ENCODE data around the gene FRAS1. TPM values are rescaled to one million over a fixed set of nuclear protein-coding genes. Genes with fewer than 3 reads are reported as not detected.

FRAS1 gene
- total and polyA plus RNA-seq, 5 experiments from 2014 or later, result 0.02 to 0.06 TPM; not detected in 3

DNA sequence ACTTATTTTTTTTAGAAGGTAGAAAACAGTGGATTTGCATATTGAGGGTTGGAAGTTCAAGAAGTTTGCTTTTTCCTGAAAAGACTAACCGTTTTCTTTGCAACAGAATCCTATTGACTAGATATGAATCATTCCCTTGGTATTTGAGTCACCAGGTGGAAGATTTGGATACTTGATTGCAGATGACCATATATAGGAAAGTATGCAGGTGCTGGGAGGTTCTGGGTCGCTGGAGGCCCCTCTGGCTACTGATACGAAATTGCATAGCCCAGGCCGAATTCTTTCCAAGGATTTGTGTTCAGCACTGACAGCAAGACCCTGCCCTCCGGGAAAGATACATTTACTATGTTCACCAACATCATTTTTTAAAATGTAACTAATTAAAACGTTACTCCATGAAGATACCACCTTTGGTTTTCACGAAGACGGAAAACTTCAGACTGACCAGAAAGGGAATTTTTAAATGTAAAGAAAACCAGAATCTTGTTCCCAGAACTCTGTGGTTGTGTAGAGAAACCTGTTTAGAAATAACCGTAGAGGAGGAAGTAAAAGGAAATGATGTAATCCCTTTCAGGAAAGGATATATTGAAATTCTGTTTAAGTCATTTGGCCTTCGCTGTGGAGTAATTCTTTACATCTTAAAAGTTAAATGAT lies 495.4 kb downstream of the FRAS1 start:
- DNase-seq (no peak), ATAC-seq (no peak)
- Mint-ChIP-seq H3K4me1 (peaks cover 4 to 10% (median 5%) of the 10 kb centered on the region in 4 donors), H3K4me3 (peak overlapping the region in 2 of 10 donors; percentile 33 to 50), H3K27me3 (peaks cover 21 to 33% (median 29%) of the 10 kb centered on the region in 5 donors), H3K36me3 (no peaks in the 10 kb centered on the region), H3K27ac (no peak overlapping the region), H3K9me3 (peaks cover 0 to 8% (median 0%) of the 10 kb centered on the region in 9 donors)
- POLR2A ChIA-PET, result no interaction called here

DNA sequence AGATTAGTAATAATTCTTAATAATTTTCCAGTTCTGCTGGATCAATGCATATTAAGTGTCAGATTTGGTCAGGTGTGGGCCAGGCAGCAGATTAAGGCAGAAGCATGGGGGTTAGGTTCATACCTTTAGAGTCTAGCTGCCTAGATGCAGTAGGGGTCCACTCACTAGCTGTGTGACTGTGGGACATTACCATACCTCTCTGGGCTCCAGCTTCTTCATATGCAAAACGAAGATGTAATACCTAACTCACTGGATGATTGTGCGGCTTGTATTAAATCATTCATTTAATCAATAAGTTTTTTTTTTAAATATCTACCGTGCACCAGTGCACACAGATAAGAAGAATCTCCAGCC lies 495.9 kb downstream of the FRAS1 start:
- Mint-ChIP-seq H3K27ac (no peak overlapping the region), H3K9me3 (peaks cover 0 to 8% (median 0%) of the 10 kb centered on the region in 9 donors), H3K4me1 (peaks cover 4 to 10% (median 5%) of the 10 kb centered on the region in 4 donors), H3K36me3 (no peaks in the 10 kb centered on the region), H3K4me3 (no peak overlapping the region), H3K27me3 (peaks cover 21 to 33% (median 29%) of the 10 kb centered on the region in 5 donors)
- no peak for ATAC-seq
- DNase-seq, result no peak
- POLR2A ChIA-PET, result no interaction called here

DNA sequence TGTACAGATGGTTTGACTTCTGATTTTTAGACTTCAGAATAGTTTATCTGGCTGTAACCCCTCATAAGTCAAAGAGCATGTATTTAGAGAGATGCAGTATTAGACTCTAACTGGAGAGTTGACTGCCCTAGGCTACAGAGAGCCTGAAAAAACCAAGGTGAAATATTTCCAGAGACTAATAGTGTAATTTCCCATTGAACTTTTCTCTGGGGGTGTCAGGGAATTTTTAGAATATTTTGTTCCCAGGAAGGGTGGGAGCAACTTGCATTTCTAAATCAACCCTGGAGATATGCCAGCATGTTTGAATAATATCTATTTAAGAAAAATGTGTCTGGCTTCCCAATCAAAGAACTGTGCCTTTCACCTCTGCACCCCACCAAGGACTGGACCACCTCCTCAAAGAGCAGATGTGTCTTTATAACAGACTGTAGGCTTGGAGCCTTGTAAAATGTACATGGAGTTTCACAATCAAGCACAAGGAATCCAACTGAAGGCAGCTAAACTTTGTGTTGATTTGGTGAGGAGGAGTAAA lies 496.5 kb downstream of the FRAS1 start:
- H3K36me3 Mint-ChIP-seq, result no peaks in the 10 kb centered on the region
- H3K4me3 Mint-ChIP-seq, result no peak overlapping the region
- H3K27ac Mint-ChIP-seq, result no peak overlapping the region
- H3K9me3 Mint-ChIP-seq, result peaks cover 0 to 8% (median 0%) of the 10 kb centered on the region in 9 donors
- no peak for DNase-seq
- no peak for ATAC-seq
- H3K27me3 Mint-ChIP-seq, result peaks cover 21 to 33% (median 29%) of the 10 kb centered on the region in 5 donors
- H3K4me1 Mint-ChIP-seq, result peaks cover 4 to 10% (median 5%) of the 10 kb centered on the region in 4 donors
- POLR2A ChIA-PET, result no interaction called here

DNA sequence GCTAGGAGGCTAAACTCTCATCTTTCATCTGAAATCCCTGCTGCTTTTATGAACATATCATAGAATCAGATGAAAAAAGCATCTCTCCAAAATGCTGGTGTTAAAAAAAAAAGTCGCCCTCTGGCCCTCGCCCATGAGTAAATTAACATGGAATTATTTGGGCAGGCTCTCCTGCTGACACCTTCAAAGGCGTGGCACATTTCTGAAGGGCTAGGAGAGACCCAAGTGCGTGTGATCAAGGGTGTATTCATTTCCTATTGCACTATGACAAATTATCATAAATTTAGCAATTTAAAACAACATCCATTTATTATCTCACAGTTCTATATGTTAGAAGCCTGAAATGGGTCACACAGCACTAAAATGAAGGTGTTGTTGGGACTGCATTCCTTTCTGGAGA lies 499.5 kb downstream of the FRAS1 start:
- Mint-ChIP-seq H3K4me1 (peaks cover 0 to 5% (median under 1%) of the 10 kb centered on the region in 4 donors), H3K4me3 (no peak overlapping the region), H3K36me3 (no peaks in the 10 kb centered on the region), H3K9me3 (peaks cover 0 to 8% (median 0%) of the 10 kb centered on the region in 9 donors), H3K27me3 (peaks cover 2 to 15% (median 12%) of the 10 kb centered on the region in 5 donors), H3K27ac (no peak overlapping the region)
- no peak for ATAC-seq
- DNase-seq, result no peak
- POLR2A ChIA-PET, result no interaction called here

DNA sequence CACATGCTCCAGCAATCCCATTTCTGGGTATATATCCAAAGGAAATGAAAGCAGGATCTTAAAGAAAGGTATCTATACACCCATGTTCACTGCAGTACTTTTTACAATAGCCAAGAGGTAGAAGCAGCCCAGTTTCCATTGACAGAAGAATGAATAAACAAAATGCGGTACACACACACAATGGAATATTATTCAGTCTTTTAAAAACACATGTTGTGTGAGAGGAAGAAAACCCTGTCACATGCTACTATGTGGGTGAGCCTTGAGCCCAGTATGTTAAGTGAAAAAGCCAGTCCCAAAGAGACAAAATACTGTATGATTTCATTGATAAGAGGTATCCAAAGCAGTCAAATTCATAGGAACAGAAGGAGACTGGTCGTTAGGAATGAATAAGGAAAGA lies 500.7 kb downstream of the FRAS1 start:
- POLR2A ChIA-PET, result no interaction called here
- peaks cover 0 to 11% (median 8%) of the 10 kb centered on the region in 5 donors for H3K27me3 Mint-ChIP-seq
- H3K36me3 Mint-ChIP-seq, result no peaks in the 10 kb centered on the region
- H3K4me1 Mint-ChIP-seq, result no peaks in the 10 kb centered on the region
- H3K9me3 Mint-ChIP-seq, result peaks cover 0 to 8% (median 0%) of the 10 kb centered on the region in 9 donors
- ATAC-seq, result no peak
- no peak overlapping the region for H3K4me3 Mint-ChIP-seq
- no peak overlapping the region for H3K27ac Mint-ChIP-seq
- no peak for DNase-seq

DNA sequence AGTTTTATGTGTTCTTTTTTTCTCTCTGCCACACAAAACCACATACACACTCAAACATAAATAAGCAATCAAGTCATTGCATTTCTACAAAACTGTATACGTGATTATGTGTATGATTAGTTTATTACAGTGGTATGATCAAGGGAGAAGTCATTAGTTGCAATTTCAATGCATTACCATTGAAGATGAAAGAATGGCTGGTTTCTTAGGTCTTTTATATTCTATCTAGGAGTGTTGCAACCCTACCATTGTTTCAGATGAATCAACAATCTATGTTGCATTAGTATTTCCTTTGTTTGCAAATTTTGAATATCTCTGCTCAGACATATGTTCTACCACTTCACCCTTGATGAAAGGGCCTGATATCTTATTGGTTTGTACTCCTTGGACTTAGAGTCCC lies 501.3 kb downstream of the FRAS1 start:
- DNase-seq (no peak), ATAC-seq (no peak)
- Mint-ChIP-seq H3K27ac (no peak overlapping the region), H3K9me3 (peaks cover 0 to 8% (median 0%) of the 10 kb centered on the region in 9 donors), H3K4me1 (no peaks in the 10 kb centered on the region), H3K4me3 (no peak overlapping the region), H3K27me3 (peaks cover 0 to 11% (median 7%) of the 10 kb centered on the region in 5 donors), H3K36me3 (no peaks in the 10 kb centered on the region)
- POLR2A ChIA-PET, result no interaction called here

DNA sequence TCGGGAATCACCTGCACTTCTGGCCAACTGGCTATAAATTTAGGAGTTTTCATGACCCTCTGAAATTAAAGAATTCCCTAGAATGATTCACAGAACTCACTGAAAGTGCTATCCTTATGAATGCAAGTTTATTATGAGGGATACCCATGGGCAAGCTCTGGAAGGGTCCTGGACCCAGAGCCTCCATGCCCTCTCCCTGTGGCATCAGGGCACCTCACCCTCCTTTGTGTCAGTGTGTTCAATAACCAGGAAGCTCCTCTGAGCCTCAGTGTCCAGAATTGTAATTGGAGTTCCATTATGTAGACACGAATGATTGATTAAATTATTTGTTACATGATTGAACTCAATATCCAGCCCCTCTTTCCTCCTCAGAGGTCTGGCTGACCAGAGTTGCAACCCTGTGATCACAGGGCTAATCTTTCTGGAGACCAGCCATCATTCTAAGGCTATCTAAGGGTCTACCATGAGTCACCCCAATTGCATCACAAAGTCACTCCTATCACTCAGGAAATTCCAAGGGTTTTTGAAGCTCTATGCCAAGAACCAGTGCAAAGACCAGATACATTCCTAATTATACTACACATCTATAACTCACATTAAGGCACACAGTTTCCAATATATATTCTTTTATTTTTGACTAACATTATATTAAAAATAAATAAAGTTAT lies 503.3 kb downstream of the FRAS1 start:
- no peak overlapping the region for H3K27ac Mint-ChIP-seq
- DNase-seq (no peak), ATAC-seq (no peak)
- POLR2A ChIA-PET, result no interaction called here
- peaks cover 0 to 8% (median 0%) of the 10 kb centered on the region in 9 donors for H3K9me3 Mint-ChIP-seq
- peaks cover 0 to 10% (median 1%) of the 10 kb centered on the region in 5 donors for H3K27me3 Mint-ChIP-seq
- no peaks in the 10 kb centered on the region for H3K36me3 Mint-ChIP-seq
- H3K4me3 Mint-ChIP-seq, result no peak overlapping the region
- no peaks in the 10 kb centered on the region for H3K4me1 Mint-ChIP-seq

DNA sequence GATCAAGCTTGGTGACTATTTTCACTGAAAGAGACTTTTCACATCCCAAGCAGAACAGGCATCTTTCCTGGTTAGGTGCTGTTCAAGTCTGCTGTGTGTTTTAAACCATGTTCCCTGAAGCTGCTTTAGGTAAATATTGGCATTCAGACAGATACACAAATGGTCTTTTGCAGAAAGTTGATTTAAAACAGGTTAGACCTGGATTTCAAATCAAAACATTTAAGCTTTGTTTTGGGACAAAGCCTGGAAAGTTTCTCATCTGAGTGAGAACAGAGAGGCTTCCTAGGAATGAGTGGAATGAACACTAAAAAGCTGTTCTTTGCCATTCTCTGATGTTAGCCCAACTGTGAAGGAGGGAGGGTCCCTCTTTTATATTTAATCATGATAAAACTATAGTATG lies 504.6 kb downstream of the FRAS1 start:
- no peaks in the 10 kb centered on the region for H3K4me1 Mint-ChIP-seq
- peaks cover 0 to 8% (median 0%) of the 10 kb centered on the region in 9 donors for H3K9me3 Mint-ChIP-seq
- POLR2A ChIA-PET, result no interaction called here
- H3K27ac Mint-ChIP-seq, result no peak overlapping the region
- H3K27me3 Mint-ChIP-seq, result peaks cover 0 to 10% (median 1%) of the 10 kb centered on the region in 5 donors
- no peak overlapping the region for H3K4me3 Mint-ChIP-seq
- H3K36me3 Mint-ChIP-seq, result no peaks in the 10 kb centered on the region
- ATAC-seq (no peak), DNase-seq (no peak)

DNA sequence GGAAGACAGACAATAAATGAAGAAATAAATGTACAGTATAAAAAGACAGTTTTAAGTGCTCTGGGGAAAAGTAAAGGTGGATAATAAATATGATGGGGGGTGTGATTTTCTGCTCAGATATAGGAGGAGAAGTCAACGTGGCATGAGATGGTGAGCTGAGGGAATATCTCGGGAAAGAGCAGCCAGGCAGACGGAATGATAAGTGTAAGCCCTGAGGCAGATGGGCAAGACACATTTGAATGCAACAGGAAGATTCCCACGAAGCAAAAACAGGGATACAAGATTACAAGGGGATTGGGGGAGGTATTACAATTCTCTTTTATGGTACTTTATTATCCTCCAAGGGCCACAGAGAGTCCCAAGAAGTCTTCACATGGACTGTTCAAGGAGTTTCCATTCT lies 505.6 kb downstream of the FRAS1 start:
- POLR2A ChIA-PET, result no interaction called here
- no peaks in the 10 kb centered on the region for H3K4me1 Mint-ChIP-seq
- no peak overlapping the region for H3K4me3 Mint-ChIP-seq

DNA sequence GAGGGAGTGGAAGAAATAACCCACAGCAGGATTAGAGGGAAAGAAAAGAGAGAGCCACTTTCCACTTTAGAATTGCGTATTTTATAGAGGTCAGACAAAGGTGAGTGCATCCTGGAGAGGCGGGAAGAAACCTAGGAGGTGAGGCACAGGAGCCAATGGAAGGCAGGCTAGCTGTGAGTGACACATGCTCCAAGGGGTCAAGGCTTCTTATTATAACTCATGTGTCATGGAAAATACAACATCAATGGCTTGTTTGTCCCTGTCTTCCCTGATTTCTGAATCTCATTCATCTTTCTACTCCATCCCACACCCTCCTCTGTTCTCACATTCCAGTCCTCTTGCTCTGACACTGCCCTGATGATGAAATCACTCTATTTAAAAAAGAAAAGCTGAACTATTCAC lies 508.8 kb downstream of the FRAS1 start:
- Mint-ChIP-seq H3K36me3 (no peaks in the 10 kb centered on the region), H3K9me3 (no peaks in the 10 kb centered on the region), H3K4me3 (no peak overlapping the region), H3K4me1 (no peaks in the 10 kb centered on the region), H3K27me3 (peaks cover 0 to 7% (median 1%) of the 10 kb centered on the region in 5 donors), H3K27ac (no peak overlapping the region)
- ATAC-seq (no peak), DNase-seq (no peak)
- POLR2A ChIA-PET, result interaction anchor here (0.6 kb wide), 1 partner anchor 210 kb away, joined by 4 read pairs; the partner anchor contains the start of gene BMP2K

More for the DNA sequence above, 505.6 kb downstream of the FRAS1 start:
- DNase-seq (no peak), ATAC-seq (no peak)
- H3K9me3 Mint-ChIP-seq, result no peaks in the 10 kb centered on the region
- no peaks in the 10 kb centered on the region for H3K36me3 Mint-ChIP-seq
- H3K27me3 Mint-ChIP-seq, result peaks cover 0 to 7% (median 1%) of the 10 kb centered on the region in 5 donors
- no peak overlapping the region for H3K27ac Mint-ChIP-seq

DNA sequence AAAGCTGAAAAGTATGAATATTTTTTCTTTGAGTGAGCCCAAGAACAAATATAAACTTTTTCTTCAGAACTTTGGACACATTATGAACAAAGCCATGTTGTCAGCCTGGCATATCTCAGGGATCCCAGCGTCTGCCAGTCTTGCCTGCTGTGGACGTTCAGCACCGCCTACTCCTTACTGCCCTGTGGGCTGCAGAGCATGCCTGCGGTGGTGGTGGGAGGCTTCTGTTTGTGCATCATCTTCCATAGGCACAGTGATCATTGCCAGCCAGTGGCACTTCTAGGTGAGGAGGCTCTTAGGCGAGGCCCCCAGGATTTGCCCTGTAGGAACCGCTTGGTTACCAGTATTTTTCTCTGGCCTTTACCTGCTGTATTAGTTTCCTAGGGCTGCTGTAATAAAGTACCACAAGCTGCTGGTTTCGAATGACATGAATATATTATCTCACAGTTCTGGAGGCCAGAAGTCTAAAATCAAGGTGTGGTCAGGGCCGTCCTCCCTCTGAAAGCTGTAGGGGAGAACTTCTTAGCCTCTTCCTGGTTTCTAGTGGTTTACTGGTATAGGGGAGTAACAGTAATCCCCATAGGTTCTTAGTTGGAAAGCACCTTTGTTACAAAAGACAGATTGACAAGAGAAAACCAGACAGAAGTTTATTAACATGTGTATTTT lies 509.8 kb downstream of the FRAS1 start:
- POLR2A ChIA-PET, result no interaction called here
- peaks cover 0 to 7% (median 1%) of the 10 kb centered on the region in 5 donors for H3K27me3 Mint-ChIP-seq
- H3K36me3 Mint-ChIP-seq, result no peaks in the 10 kb centered on the region
- no peaks in the 10 kb centered on the region for H3K4me1 Mint-ChIP-seq
- DNase-seq, result no peak
- no peak overlapping the region for H3K4me3 Mint-ChIP-seq
- ATAC-seq, result no peak
- no peak overlapping the region for H3K27ac Mint-ChIP-seq
- no peaks in the 10 kb centered on the region for H3K9me3 Mint-ChIP-seq

DNA sequence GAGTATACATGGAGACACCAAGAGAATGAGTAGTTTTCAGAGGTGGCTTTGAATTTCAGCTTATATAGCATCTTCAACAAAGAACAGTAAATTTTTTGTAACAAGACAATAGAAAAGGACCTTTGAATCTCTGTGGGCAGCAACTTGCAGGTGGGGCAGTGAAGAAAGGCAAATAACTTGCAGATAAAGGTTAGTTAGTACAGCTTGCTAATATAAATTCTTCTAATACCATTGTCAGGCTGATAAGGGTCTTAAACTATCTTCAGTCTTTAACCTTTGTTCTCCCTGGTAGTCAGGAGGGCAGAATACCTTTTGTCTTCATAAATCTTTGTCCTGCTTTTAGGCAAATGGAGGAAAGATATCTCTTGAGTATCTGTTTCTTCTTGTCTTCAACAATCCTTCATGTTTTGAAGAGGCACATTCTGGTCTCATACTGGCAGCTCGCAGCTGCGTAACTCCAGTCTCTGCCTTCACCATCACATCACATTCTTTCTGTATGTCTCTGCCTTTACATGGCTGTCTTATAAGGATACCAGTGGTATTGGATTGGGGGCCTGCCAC lies 510.5 kb downstream of the FRAS1 start:
- POLR2A ChIA-PET, result no interaction called here
- DNase-seq (no peak), ATAC-seq (no peak)
- Mint-ChIP-seq H3K27ac (no peak overlapping the region), H3K27me3 (peaks cover 0 to 6% (median 1%) of the 10 kb centered on the region in 5 donors), H3K4me3 (no peak overlapping the region), H3K36me3 (no peaks in the 10 kb centered on the region), H3K4me1 (no peaks in the 10 kb centered on the region), H3K9me3 (no peaks in the 10 kb centered on the region)

Measured in naive thymus-derived CD8-positive, alpha-beta T cell (primary cell).